ENCODE results near the gene IMP3. TPM values are rescaled to one million over a fixed set of nuclear protein-coding genes. Genes with fewer than 3 reads are reported as not detected.
A peak's percentile ranks its signal among the peaks of the same experiment; 100 is the strongest.
"Not testable (repeated sequence)": the region's sequence is repeated elsewhere in the genome, so short reads cannot be mapped to it uniquely, and the experiment has no call there.

IMP3 gene
- 10 to 100 TPM; 66.5 to 93.8 TPM for total RNA-seq

- no peaks in the 10 kb centered on the region for H3K9me3 Mint-ChIP-seq
- ATAC-seq (peak; percentile 93 to 94), DNase-seq (ENCODE audit: low spot score in 2 of 2) (peak; percentile 90 to 95)
These were observed at the start of gene IMP3 for GRCh38 chr15:75639709-75640482. IMP3 (minus strand) TSS chr15:75640224; CDS start chr15:75640168, 56 bp downstream.

GRCh38 chr15:75689429-75689828 lies 49.4 kb upstream of the IMP3 start:
- not testable (repeated sequence) for H3K9me3 Mint-ChIP-seq; DNase-seq (ENCODE audit: low spot score in 2 of 2); H3K27ac Mint-ChIP-seq; ATAC-seq; H3K36me3 Mint-ChIP-seq

More at GRCh38 chr15:75639709-75640482, at the start of gene IMP3:
- peak within 1 kb of the TSS; percentile 94 to 98 for H3K27ac Mint-ChIP-seq
- H3K36me3 Mint-ChIP-seq: peaks cover 17 to 25% of the 10 kb centered on the region in 2 donors

GRCh38 chr15:75688831-75689230 lies 48.8 kb upstream of the IMP3 start:
- no peaks in the 10 kb centered on the region for H3K36me3 Mint-ChIP-seq
- H3K27ac Mint-ChIP-seq: no peak overlapping the region
- no peak for ATAC-seq
- no peaks in the 10 kb centered on the region for H3K9me3 Mint-ChIP-seq
- DNase-seq (ENCODE audit: low spot score in 2 of 2): no peak

- ATAC-seq: no peak
- no peak for DNase-seq (ENCODE audit: low spot score in 2 of 2)
- Mint-ChIP-seq H3K9me3 (no peaks in the 10 kb centered on the region), H3K36me3 (no peaks in the 10 kb centered on the region), H3K27ac (no peak overlapping the region)
These were observed 48.2 kb upstream of the IMP3 start for GRCh38 chr15:75688278-75688557.

GRCh38 chr15:75687486-75688277 lies 47.7 kb upstream of the IMP3 start:
- no peak for DNase-seq (ENCODE audit: low spot score in 2 of 2)
- Mint-ChIP-seq H3K9me3 (no peaks in the 10 kb centered on the region), H3K36me3 (no peaks in the 10 kb centered on the region), H3K27ac (no peak overlapping the region)
- no peak for ATAC-seq

- DNase-seq (ENCODE audit: low spot score in 2 of 2): peak; percentile 70 to 95
- not testable (repeated sequence) for H3K27ac Mint-ChIP-seq, H3K9me3 Mint-ChIP-seq, H3K36me3 Mint-ChIP-seq
- peak; percentile 75 to 80 for ATAC-seq
These were observed 46.2 kb upstream of the IMP3 start for GRCh38 chr15:75686212-75686642.

GRCh38 chr15:75685195-75685594 lies 45.2 kb upstream of the IMP3 start:
- no peaks in the 10 kb centered on the region for H3K9me3 Mint-ChIP-seq

GRCh38 chr15:75684648-75685047 lies 44.6 kb upstream of the IMP3 start:
- no peaks in the 10 kb centered on the region for H3K36me3 Mint-ChIP-seq
- H3K9me3 Mint-ChIP-seq: no peaks in the 10 kb centered on the region
- no peak overlapping the region for H3K27ac Mint-ChIP-seq
- ATAC-seq (no peak), DNase-seq (ENCODE audit: low spot score in 2 of 2) (no peak)

More at GRCh38 chr15:75685195-75685594, 45.2 kb upstream of the IMP3 start:
- no peaks in the 10 kb centered on the region for H3K36me3 Mint-ChIP-seq
- DNase-seq (ENCODE audit: low spot score in 2 of 2): no peak
- no peak overlapping the region for H3K27ac Mint-ChIP-seq
- ATAC-seq: no peak

- DNase-seq (ENCODE audit: low spot score in 2 of 2): peak; percentile 67 to 78
- H3K36me3 Mint-ChIP-seq, H3K27ac Mint-ChIP-seq, H3K9me3 Mint-ChIP-seq: not testable (repeated sequence)
- ATAC-seq: peak; percentile 86 to 91
These were observed 43.8 kb upstream of the IMP3 start for GRCh38 chr15:75683646-75684312.

- Mint-ChIP-seq H3K27ac (peak overlapping the region in 1 of 2 donors; percentile 24), H3K9me3 (no peaks in the 10 kb centered on the region), H3K36me3 (no peaks in the 10 kb centered on the region)
- ATAC-seq: no peak
- no peak for DNase-seq (ENCODE audit: low spot score in 2 of 2)
These were observed 42.4 kb upstream of the IMP3 start for GRCh38 chr15:75682181-75683135.

GRCh38 chr15:75680007-75680789 lies 40.2 kb upstream of the IMP3 start:
- no peak for ATAC-seq
- H3K9me3 Mint-ChIP-seq: no peaks in the 10 kb centered on the region
- H3K27ac Mint-ChIP-seq: no peak overlapping the region
- no peaks in the 10 kb centered on the region for H3K36me3 Mint-ChIP-seq
- DNase-seq (ENCODE audit: low spot score in 2 of 2): no peak

GRCh38 chr15:75678324-75678690 lies 38.3 kb upstream of the IMP3 start:
- not testable (repeated sequence) for H3K9me3 Mint-ChIP-seq; ATAC-seq; DNase-seq (ENCODE audit: low spot score in 2 of 2); H3K36me3 Mint-ChIP-seq
- H3K27ac Mint-ChIP-seq: peak overlapping the region in 1 of 2 donors; percentile 22

GRCh38 chr15:75677465-75678323 lies 37.7 kb upstream of the IMP3 start:
- Mint-ChIP-seq H3K36me3 (no peaks in the 10 kb centered on the region), H3K27ac (no peak overlapping the region), H3K9me3 (no peaks in the 10 kb centered on the region)
- ATAC-seq (no peak), DNase-seq (ENCODE audit: low spot score in 2 of 2) (no peak)

GRCh38 chr15:75676688-75677464 lies 36.9 kb upstream of the IMP3 start:
- no peak for DNase-seq (ENCODE audit: low spot score in 2 of 2)
- Mint-ChIP-seq H3K27ac (no peak overlapping the region), H3K36me3 (no peaks in the 10 kb centered on the region), H3K9me3 (no peaks in the 10 kb centered on the region)
- ATAC-seq: no peak
